Neutrophil (primary cell): ENCODE measurements around the gene LRFN5.

Experiments used
- H3K27ac ChIP-seq: fragments of 200-600 bp; sonication (generic); 2 replicates; pipeline ENCODE4 v1.5.1; 2016; ENCODE audit warnings: mild to moderate bottlenecking, moderate library complexity
- H3K27me3 ChIP-seq: fragments of 200-600 bp; sonication (generic); 2 replicates; pipeline ENCODE4 v1.6.0; 2016; ENCODE audit warnings: mild to moderate bottlenecking
- H3K36me3 ChIP-seq: fragments of 200-600 bp; sonication (generic); 2 replicates; pipeline ENCODE4 v1.5.1; 2017
- H3K4me1 ChIP-seq, 2 experiments: fragments of 200-600 bp in 1 of 2; sonication (generic) in 1 of 2; 1 replicate in 1 of 2; 2 replicates in 1 of 2; pipeline versions ENCODE4 v1.5.1 to v1.6.1; 2013 to 2016; ENCODE audit warnings: low read depth in 1 of 2, low read length in 1 of 2, mild to moderate bottlenecking in 1 of 2, moderate library complexity in 1 of 2; ENCODE audit not compliant: control insufficient read depth in 1 of 2, insufficient read depth in 1 of 2
- H3K4me3 ChIP-seq, 2 experiments: fragments of 200-600 bp in 1 of 2; sonication (generic) in 1 of 2; 1 replicate in 1 of 2; 2 replicates in 1 of 2; pipeline ENCODE4 v1.5.1; 2013 to 2016; ENCODE audit warnings: low read depth in 1 of 2, low read length in 1 of 2, mild to moderate bottlenecking in 1 of 2, moderate library complexity in 1 of 2
- H3K9me3 ChIP-seq: fragments of 200-600 bp; sonication (generic); 2 replicates; pipeline ENCODE4 v1.5.1; 2016
- TF ChIP-seq, protein P1 (sequence below): fragments of 200-600 bp; sonication (generic); IDR thresholded peaks from 2 replicates; pipeline ENCODE4 v1.5.1; 2016; ENCODE audit warnings: antibody characterized with exemption

LRFN5 gene

GRCh38 chr14:41859336-41859735 lies 252.7 kb downstream of the LRFN5 start:
- H3K36me3 ChIP-seq, result no peaks in the 10 kb centered on the region
- H3K9me3 ChIP-seq, result no peaks in the 10 kb centered on the region
- no peaks in the 10 kb centered on the region for H3K27me3 ChIP-seq
- H3K4me3 ChIP-seq, result no peak overlapping the region
- peaks cover 0 to 9% of the 10 kb centered on the region in 2 experiments for H3K4me1 ChIP-seq
- TF ChIP-seq, protein P1, sequence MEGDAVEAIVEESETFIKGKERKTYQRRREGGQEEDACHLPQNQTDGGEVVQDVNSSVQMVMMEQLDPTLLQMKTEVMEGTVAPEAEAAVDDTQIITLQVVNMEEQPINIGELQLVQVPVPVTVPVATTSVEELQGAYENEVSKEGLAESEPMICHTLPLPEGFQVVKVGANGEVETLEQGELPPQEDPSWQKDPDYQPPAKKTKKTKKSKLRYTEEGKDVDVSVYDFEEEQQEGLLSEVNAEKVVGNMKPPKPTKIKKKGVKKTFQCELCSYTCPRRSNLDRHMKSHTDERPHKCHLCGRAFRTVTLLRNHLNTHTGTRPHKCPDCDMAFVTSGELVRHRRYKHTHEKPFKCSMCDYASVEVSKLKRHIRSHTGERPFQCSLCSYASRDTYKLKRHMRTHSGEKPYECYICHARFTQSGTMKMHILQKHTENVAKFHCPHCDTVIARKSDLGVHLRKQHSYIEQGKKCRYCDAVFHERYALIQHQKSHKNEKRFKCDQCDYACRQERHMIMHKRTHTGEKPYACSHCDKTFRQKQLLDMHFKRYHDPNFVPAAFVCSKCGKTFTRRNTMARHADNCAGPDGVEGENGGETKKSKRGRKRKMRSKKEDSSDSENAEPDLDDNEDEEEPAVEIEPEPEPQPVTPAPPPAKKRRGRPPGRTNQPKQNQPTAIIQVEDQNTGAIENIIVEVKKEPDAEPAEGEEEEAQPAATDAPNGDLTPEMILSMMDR, result no peak
- no peak overlapping the region for H3K27ac ChIP-seq

GRCh38 chr14:41860586-41860985 lies 253.9 kb downstream of the LRFN5 start:
- H3K4me1 ChIP-seq, result peaks cover 0 to 9% of the 10 kb centered on the region in 2 experiments
- no peak overlapping the region for H3K4me3 ChIP-seq
- no peaks in the 10 kb centered on the region for H3K9me3 ChIP-seq
- H3K27me3 ChIP-seq, result no peaks in the 10 kb centered on the region
- TF ChIP-seq, protein P1, result no peak
- H3K27ac ChIP-seq, result no peak overlapping the region
- no peaks in the 10 kb centered on the region for H3K36me3 ChIP-seq

- TF ChIP-seq, protein P1, result no peak
- Histone ChIP-seq H3K9me3 (no peaks in the 10 kb centered on the region), H3K4me1 (no peaks in the 10 kb centered on the region), H3K27ac (no peak overlapping the region), H3K36me3 (no peaks in the 10 kb centered on the region), H3K27me3 (no peaks in the 10 kb centered on the region), H3K4me3 (no peak overlapping the region)
Observed at GRCh38 chr14:41865894-41866293, 259.2 kb downstream of the LRFN5 start.

- H3K27ac ChIP-seq, result no peak overlapping the region
- TF ChIP-seq, protein P1, result no peak
Observed at GRCh38 chr14:41868396-41868795, 261.7 kb downstream of the LRFN5 start.

GRCh38 chr14:41872931-41873685 lies 266.4 kb downstream of the LRFN5 start:
- H3K27me3 ChIP-seq, result no peaks in the 10 kb centered on the region
- H3K36me3 ChIP-seq, result no peaks in the 10 kb centered on the region
- no peaks in the 10 kb centered on the region for H3K4me1 ChIP-seq
- TF ChIP-seq, protein P1, result no peak
- H3K27ac ChIP-seq, result no peak overlapping the region
- H3K4me3 ChIP-seq, result no peak overlapping the region
- no peaks in the 10 kb centered on the region for H3K9me3 ChIP-seq

More at GRCh38 chr14:41868396-41868795, 261.7 kb downstream of the LRFN5 start:
- no peaks in the 10 kb centered on the region for H3K4me1 ChIP-seq
- H3K27me3 ChIP-seq, result no peaks in the 10 kb centered on the region
- H3K4me3 ChIP-seq, result no peak overlapping the region
- H3K36me3 ChIP-seq, result no peaks in the 10 kb centered on the region
- no peaks in the 10 kb centered on the region for H3K9me3 ChIP-seq
